Dedifferentiated amniotic fluid mesenchymal stem cell (primary cell): ENCODE results near the gene PRR7.
A peak's percentile ranks its signal among the peaks of the same experiment; 100 is the strongest.

Experiments
- DNase-seq: peaks from one replicate; pipeline ENCODE4 v3.0.0-alpha.2; 2016; ENCODE audit errors: extremely low spot score

The PRR7 gene

DNA sequence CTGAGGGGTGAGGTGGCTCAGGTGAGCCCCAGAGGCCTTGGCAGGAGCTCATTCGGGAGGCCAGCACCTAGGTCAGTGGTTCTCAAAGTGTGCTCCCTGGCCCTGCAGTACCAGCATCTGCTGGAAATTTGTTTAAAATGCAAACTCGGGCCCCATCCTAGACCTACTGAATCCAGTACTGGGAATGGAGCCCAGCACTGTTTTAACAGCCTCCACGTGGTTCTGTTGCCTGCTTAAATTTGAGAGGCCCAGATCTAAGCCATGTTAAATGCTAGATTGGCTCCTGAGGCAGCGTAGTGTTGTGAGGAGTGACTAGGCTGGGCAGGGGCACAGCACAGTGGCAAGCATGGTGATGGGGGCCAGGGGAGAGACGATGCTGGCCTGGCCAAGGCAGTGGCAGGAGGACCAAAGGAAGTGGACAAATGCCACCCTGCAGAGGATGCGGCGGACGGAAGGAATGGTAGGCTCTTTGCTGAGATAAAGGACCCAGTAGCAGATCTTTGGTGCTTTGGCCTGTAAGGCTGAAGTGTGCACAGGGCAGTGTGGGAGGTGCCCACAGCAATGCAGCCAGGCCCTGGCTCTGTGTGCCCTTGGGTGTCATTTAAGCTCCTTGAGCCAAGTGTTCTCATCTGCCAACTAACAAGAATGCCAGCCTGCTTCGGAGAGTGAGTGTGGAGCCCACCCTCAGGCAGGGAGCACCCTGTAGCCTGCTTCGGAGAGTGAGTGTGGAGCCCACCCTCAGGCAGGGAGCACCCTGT lies 4.2 kb downstream of the PRR7 start:
- DNase-seq, result no peak

GRCh38 chr5:177452688-177453638 lies 6.3 kb downstream of the PRR7 start:
- DNase-seq, result no peak

GRCh38 chr5:177453852-177454396 lies 7.3 kb downstream of the PRR7 start:
- no peak for DNase-seq

- DNase-seq, result peak; percentile 79
Observed at GRCh38 chr5:177454397-177455035, 7.9 kb downstream of the PRR7 start.

DNA sequence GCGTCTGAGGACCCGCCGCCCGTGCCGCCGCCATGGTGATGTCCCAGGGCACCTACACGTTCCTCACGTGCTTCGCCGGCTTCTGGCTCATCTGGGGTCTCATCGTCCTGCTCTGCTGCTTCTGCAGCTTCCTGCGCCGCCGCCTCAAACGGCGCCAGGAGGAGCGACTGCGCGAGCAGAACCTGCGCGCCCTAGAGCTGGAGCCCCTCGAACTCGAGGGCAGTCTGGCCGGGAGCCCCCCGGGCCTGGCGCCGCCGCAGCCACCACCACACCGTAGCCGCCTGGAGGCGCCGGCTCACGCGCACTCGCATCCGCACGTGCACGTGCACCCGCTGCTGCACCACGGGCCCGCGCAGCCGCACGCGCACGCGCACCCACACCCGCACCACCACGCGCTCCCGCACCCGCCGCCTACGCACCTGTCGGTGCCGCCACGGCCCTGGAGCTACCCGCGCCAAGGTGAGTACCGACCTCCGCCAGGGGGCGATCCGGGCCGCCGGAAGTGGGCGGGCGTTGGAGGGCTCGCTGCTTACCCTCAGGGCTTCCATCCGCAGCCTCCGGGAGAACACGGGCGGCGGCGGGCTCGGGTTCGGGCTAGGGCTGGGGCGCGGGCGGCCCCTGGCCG lies 8.5 kb downstream of the PRR7 start:
- no peak for DNase-seq

GRCh38 chr5:177455661-177456590 lies 9.3 kb downstream of the PRR7 start:
- peak; percentile 78 for DNase-seq

- no peak for DNase-seq
Observed at GRCh38 chr5:177456591-177456964, 10.0 kb downstream of the PRR7 start.

GRCh38 chr5:177456976-177457851 lies 10.6 kb downstream of the PRR7 start:
- DNase-seq, result peak; percentile 88

GRCh38 chr5:177457852-177458681 lies 11.5 kb downstream of the PRR7 start:
- no peak for DNase-seq

DNA sequence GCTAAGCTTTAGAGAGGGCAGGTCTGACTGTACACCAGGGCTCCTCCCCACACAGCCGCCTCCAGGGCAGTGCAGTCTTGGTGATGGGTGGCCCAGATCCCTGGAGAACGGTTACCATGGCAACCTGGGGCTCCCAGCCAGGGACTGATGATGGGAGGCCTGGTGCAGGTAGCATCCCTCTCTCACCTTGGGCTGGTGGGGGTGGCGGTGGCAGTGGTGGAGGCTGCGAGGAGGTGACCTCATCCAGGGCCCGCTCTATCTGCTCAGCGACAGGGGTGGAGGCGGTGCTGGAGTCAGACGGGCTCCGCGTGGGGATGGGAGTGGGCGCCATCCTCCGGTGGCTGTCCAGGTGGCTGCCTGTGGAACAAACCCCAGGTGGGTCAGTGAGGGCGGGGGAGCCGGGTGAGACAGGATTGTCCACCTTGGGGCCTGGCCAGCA lies 12.3 kb downstream of the PRR7 start:
- DNase-seq, result no peak

- DNase-seq, result no peak
Observed at GRCh38 chr5:177459357-177459756, 12.7 kb downstream of the PRR7 start.

DNA sequence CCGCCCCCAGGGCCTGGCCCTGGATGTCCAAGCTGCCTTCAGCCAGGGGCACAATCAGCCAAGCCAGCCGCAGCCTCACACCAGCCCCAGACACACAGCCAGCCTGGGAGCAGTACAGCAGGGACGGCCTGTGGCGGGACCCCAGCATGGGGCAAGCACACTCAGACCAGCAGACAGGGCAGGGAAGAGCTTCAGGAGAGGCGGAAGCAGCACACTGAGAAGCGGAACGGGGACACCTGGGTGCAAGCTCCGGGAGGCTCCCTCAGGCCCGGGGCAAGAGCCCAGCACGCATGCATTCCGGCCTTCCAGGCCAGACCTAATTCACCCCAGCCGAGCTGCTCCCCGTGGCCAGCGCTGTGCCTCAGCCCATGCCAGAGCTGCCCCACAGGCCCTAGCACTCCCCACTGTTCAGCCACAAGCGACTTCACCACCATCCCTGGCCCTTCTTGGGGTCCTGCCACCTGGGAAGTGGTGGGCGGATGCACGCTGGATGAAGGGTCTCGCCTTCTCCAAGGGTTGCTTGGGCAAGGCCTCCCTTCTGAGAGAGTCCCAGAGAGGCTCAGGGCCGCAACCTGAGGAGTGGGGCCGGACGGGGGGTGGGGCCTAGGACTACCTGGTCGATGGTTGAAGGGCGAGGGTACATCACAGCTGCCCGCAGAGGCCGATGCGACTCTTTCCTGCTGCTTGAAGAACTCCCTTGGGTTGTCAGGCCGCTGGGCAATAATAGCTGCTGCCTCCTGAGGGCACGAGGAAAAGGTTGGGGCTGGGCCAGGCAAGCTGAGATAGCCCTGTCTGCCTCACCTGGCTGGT lies 13.4 kb downstream of the PRR7 start:
- DNase-seq, result no peak

- no peak for DNase-seq
Observed at GRCh38 chr5:177462021-177462670, 15.5 kb downstream of the PRR7 start.

- DNase-seq, result no peak
Observed at GRCh38 chr5:177465044-177465443, 18.4 kb downstream of the PRR7 start.

DNA sequence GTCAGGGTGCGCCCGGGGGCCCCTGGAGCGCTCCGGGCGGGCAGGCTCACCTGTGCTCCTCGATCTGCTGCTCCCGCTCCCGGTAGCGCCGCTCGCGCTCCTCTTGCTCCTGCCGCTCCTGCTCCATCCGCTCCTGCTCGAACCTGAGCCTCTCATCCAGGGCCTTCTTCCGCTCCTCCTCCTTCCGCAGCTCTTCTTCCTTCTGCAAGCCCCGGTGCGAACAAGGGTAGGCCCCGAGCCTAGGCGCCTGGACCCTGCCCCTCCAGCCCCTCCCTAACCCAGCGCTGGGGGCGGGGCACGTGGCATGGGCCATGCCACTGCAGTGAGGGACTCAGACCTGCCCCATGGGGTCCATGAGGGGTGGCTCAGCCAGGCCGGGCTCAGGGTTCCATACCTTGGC lies 20.2 kb downstream of the PRR7 start:
- DNase-seq, result no peak

DNA sequence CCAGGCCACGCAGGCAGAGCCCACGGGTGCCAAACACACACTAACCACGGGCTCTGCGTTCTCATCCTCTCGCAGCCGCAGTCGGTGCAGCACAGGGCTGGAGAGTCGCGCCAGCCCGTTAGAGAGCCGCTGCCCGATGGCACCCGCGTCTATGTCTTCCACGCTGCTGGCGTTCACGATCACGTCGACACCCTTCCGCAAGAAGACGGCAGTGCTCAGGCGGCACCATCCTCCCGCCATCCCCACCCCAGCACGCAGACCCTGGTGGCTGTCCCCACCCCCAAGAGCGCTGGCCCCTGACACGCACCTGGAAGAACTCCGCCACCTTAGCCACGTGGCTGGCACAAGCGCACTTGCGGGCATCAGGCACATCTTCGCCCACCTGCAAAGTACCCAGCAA lies 20.8 kb downstream of the PRR7 start:
- no peak for DNase-seq

- no peak for DNase-seq
Observed at GRCh38 chr5:177468329-177468684, 21.7 kb downstream of the PRR7 start.
